HG03097 (cell line): Measurements from ENCODE around the gene COL24A1.
"Not testable (repeated sequence)": the region's sequence is repeated elsewhere in the genome, so short reads cannot be mapped to it uniquely, and the experiment has no call there.

ENCODE experiments used
- ATAC-seq: cut with Tn5 transposase; IDR thresholded peaks from one replicate; pipeline ENCODE4 v1.9.1; 2021; ENCODE audit not compliant: unreplicated experiment, low FRiP score

COL24A1 gene

GRCh38 chr1:86085741-86086409, 70.7 kb downstream of the COL24A1 start:
- ATAC-seq, result no peak

DNA sequence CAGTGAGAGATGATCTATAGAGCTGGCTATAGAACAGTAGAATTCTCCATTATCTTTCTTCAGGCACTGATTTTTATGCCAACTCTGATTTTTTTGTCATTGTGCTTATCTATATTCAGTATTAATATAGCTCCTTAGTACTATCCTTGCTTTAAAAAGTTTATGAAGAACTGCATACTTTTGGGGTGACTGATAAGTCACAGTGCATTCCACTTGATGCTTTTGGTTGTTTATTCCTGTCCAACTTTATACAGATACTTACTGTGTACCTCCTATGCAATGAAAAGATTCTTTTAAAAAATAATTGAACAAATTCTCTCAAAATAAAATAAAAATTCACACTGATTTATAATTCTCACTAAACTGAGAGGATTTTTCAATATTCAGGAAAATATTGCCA, 71.6 kb downstream of the COL24A1 start:
- ATAC-seq, result no peak

DNA sequence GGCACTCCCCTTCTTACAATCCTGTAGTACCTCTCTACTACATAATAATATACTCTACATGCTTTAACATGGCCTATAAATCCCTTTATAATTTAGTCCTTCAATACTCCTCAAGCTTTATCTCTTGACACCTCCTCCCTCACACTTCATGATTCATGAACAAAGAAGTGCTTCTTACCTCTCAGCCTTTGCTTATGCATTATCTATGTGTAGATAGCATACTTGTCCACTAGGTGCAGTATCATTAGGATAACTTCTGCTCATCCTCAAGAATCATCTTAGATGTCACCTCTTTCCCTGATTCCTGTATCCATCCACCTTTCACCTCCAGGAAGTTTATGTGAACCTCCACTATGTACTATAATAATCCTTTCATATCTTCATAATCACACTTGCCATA, 74.4 kb downstream of the COL24A1 start:
- no peak for ATAC-seq

DNA sequence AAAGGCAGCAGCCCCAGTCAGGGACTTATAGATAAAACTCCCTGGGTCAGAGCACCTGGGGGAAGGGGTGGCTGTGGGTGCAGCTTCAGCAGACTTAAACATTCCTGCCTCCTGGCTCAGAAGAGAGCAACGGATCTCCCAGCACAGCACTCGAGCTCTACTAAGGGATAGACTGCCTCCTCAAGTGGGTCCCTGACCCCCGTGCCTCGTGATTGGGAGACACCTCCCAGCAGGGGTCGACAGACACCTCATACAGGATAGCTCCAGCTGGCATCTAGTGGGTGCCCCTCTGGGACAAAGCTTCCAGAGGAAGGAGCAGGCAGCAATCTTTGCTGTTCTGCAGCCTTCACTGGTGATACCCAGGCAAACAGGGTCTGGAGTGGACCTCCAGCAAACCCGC, 84.1 kb downstream of the COL24A1 start:
- ATAC-seq, result not testable (repeated sequence)

DNA sequence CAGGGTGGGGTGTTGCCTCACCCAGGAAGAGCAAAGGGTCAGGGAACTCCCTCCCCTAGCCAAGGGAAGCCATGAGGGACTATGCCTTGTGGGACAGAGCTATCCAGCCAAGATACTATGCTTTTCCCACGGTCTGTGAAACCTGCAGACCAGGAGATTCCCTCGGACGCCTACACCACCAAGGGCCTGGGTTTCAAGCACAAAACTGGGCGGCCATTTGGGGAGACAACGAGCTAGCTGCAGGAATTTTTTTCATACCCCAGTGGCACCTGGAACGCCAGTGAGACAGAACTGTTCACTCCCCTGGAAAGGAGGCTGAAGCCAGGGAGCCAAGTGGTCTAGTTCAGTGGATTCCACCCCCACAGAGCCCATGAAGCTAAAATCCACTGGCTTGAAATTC, 84.7 kb downstream of the COL24A1 start:
- ATAC-seq, result not testable (repeated sequence)

DNA sequence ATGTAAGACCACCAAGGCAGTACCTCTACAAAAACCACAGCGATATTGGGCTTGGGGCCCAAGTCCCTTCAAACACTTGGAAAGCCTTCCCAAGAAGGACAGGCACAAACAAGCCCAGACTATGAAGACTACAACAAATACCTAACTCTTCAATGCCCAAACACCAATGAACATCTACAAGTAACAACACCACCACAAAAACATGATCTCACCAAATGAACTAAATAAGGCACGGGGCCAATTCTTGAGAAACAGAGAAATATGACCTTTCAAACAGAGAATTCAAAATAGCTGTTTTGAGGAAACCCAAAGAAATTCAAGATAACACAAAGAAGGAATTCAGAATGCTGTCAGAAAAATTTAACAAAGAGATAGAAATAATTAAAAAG, 86.8 kb downstream of the COL24A1 start:
- ATAC-seq, result no peak

- ATAC-seq, result no peak
Observed at GRCh38 chr1:86068841-86069756, 87.5 kb downstream of the COL24A1 start.

DNA sequence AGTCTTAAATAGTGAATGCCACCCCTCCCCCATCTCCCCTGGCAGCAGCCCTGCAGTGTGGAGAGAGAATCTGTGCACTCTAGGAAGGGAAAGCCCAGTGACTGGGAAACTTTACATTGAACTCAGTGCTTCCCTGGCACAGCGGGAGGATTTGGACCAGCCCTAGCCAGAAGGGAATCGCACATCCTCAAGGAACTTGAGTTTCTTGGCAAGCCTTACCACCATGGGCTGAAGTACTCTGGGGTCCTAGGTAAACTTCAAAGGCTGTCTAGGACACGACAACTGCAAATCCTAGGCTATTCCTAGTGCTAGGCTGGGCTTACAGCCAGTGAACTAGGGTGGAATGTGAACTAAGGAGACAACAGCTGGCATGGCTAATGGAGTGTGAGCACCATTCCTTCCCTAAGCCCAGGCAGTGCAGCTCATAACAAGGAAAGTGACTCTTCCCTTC, 88.3 kb downstream of the COL24A1 start:
- no peak for ATAC-seq

GRCh38 chr1:86067626-86068025, 88.9 kb downstream of the COL24A1 start:
- no peak for ATAC-seq

DNA sequence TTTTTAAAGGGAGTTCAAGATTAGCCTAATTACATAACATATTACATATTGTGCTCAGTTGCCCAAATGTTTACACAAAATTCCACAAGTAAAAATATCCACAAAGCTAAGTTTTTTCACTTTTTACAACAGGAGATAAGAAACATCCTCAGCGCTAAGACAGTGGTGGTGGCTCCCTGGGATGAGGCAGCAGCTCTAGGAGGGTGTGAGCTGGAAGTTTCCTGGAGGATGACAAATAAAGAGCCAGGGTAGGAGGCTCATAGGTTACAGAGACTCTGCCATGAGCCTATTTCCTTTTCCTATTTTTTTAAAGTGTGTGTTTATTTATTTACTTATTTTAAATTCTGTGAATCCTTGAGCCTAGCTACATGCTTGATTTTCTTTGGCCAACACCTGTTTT, 91.7 kb downstream of the COL24A1 start:
- ATAC-seq, result no peak

- ATAC-seq, result no peak
Observed at GRCh38 chr1:86063721-86064120, 92.9 kb downstream of the COL24A1 start.

DNA sequence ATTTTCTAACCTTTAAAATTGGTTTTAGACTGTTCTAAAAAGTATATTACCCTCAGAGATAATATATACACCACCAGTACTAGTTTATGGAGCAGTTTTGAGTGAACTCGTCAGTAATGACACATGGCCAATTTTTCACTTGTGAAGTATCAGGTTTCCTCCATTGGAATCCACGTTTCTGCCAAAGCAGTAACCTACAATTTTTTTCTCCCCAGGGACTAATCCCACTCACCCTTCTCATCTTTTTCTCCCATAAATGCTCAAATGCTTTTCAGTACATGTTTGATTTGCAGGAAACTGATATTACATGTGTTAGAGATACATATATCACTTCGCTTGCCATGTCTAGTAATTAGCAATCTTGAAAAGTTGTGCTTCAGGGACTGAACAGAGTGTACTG, 94.1 kb downstream of the COL24A1 start:
- no peak for ATAC-seq

DNA sequence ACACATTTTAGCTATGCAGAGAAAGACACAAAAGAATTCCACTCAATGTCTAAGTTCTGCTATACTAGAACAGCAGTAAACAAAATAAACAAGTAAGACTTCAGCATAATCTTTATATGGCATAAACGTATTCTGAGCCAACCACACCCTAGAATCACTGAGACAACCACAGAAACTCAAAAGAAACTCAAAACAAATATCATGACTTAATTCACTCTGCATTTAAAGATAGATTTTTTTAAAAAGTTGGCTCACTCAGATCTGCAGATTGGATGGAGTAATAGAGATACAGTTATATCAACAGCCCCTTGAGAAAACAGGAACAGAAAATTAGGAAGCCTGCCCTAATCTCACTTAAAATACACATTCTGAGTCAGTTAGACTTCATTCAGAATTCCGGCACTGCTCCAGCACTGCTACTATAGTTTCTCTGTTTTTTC, 95.0 kb downstream of the COL24A1 start:
- no peak for ATAC-seq

DNA sequence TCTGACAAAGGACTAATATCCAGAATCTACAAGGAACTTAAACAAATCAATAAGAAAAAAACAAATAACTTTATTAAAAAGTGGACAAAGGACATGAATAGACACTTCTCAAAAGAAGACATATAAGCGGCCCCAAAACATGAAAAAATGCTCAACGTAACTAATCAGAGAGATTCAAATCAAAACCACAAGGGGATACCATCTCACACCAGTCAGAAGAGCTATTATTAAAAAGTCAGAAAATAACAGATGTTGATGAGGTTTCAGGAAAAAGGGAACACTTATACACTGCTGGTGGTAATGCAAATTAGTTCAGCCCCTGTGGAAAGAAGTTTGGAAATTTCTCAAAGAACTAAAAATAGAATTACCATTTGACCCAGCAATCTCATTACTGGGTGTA, 102.2 kb downstream of the COL24A1 start:
- ATAC-seq, result no peak

DNA sequence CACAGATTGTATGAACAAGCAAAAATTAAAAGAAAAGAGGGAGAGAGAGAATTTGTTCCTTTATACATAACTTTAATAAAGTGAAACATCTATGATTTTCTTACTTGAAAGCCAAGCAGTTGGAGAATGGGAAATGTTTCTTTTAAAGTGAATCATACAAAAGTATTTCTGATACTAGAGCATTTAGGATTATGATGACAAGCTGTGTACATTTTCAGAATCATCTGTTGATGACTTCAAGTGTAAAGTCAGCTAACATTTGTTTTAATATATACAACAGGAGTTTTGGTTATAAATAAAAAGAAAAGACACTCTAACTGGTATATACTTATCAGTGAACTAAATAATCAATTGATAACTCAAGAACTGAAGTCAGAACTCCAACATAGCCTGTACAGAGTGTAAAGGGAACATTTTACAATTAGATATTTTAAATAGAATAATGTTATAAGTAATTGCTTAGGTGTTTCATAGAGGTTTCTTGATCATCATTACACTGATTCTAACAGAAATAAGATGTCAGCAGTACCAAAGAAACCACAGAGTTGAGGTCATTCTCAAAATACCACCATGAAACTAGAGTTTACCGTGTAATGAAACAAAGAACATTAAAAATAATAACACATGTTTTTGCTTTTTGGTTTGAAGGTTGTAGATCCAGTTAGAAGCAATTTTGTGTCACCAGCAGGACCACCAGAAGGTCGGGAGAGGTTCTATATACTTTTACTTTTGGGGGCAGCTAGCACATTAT, 103.4 kb downstream of the COL24A1 start:
- ATAC-seq, result no peak

DNA sequence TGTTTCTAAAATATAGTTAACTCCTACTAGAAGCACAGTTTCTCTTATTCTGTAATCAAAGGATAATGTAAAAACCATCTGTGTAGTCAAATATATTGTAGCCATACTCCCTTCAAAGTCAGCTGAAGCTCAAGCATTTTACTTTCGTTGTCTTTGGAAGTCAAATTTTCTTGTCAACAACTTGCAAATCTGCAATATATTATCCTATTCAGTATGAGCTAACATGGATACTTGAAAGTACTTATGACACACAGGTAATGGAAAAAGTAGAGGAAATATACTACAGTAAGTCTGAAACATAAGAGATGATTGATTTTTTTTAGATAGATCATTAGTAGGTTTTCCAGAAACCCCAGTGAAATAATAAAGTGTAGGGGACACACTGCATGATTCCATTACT, 121.5 kb downstream of the COL24A1 start:
- no peak for ATAC-seq

GRCh38 chr1:86030180-86030579, 126.4 kb downstream of the COL24A1 start:
- ATAC-seq, result no peak

DNA sequence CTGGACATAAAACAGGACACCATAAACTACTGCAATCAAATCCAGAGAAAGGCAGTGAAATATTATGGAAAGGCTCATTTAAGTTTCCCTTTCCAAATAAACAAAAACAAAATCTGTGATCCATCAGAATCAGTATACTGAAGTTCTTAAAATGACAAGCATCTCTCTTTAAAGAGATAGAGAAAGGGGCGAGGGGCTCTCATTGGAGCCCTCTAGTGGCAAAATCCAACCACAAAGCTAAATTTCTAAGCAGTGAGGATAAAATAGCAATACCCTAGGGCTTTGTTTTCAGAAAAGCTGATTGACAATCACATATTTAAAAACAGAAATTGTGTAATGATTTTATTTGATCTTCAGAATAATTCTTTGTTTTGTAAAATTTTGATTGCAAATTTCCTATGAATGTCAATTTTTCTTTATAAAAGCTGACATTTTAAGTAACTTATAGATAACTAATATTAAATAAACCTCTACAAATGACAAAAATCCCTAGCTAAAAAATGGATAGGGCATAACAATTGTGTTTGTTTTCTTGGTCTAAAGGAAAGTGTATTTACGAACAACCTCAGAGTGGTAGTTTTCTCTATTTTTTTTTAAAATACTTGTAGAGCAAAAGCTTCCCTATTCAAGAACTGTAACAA, 138.2 kb downstream of the COL24A1 start:
- peak; percentile 80 for ATAC-seq

GRCh38 chr1:86016076-86016759, 140.4 kb downstream of the COL24A1 start:
- ATAC-seq, result no peak

GRCh38 chr1:86015375-86015774, 141.2 kb downstream of the COL24A1 start:
- ATAC-seq, result no peak
